Left renal pelvis (tissue), 4 donors: Measurements from ENCODE around the gene CCDC63. TPM values are rescaled to one million over a fixed set of nuclear protein-coding genes. Genes with fewer than 3 reads are reported as not detected.

ENCODE experiments used
- DNase-seq, 4 donors: peaks; one replicate each; pipeline ENCODE4 v3.0.0-alpha.2; 2013; ENCODE audit warnings: low read depth in 4 of 4, low spot score in 3 of 4
- polyA plus RNA-seq, 4 donors: library from polyadenylated mRNA; unstranded; fragments of 120-200 nt; gene quantifications; one replicate each; pipeline ENCODE4 v1.2.1, GENCODE V29; 2013; ENCODE audit not compliant: insufficient read length in 4 of 4

CCDC63 gene
- polyA plus RNA-seq, 4 donors: not detected

DNA sequence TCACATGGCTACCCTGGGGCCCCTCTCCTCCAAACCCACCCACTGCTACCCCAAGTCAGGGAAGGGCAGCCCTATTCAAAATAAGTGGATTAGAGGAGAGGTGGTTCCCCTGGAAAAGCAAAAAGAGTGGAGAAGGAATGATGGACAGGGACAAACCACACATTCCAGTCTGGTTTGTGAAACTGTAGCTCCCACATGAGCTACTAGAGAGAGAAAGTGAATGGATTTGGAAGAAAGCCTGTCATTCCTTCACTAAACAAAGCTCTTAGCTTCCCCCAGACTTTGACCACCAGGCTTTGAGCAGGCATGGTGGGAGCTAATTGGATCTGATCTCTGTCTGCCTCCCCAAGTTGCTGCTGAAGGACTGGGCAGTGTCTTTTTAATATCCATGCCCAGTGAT lies 28.0 kb downstream of the CCDC63 start:
- DNase-seq: no peak

DNA sequence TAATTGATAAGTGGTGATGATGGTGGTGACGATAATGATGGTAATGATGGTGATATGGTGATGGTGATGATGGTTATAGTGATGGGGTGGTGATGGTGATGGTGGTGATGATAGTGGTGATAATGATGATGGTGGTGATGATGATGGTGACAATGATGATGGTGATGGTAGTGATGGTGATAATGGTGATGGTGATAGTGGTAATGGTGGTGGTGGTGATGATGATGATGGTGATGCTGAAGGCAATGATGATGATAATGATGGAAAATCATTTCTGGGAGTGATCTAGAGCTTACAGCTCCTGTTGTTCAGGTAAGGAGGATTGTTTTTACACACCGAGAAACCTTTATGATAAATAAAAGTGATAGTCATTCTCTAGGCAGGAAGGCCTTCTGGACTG lies 33.9 kb downstream of the CCDC63 start:
- DNase-seq: no peak

DNA sequence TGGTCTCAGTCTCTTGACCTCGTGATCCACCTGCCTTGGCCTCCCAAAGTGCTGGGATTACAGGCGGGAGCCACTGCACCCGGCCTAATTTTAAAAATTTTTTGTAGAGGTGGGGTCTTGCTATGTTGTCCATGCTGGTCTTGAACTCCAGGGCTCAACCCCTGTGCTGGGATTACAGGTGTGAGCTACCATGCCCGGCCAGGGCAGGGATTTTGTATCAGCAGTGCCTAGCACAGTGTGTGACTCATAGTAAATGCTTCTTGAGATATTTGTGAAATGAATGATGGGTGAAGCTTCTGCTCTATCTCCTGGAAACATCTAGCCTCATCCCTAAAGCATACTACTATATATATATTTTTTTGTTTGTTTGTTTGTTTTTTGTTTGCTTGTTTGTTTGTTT lies 36.5 kb downstream of the CCDC63 start:
- DNase-seq: no peak

GRCh38 chr12:110885152-110885840 lies 38.5 kb downstream of the CCDC63 start:
- no peak for DNase-seq

DNA sequence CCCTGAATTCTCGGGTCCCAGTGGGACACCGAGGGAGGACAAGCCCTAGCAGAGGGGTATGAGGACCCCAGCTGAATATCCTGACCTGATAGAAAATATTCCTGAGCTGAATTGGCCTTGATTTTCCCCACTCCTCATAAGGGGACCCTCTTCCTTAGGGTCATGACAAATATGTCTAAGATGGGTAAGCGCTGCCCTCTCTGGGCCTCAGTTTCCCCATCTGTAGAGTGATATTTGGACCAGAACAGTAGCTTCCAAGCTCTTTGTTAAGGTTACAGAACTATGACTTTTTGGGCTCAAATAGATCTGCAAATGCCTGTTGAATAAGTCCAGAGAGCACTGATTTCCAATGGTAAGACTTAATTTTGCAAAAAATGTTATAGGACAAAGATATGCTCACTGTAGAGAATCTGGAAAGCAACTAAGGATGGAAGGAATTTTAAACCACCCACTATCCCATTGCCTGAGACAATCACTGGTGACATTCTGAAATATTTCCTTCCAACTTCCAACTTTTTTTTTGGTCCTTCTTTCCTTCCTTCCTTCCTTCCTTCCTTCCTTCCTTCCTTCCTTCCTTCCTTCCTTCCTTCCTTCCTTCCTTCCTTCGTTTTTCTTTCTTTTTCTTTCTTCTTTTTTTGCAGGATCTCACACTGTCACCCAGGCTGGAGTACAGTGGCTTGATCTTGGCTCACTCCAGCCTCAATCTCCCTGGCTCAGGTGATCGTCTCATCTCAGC lies 41.6 kb downstream of the CCDC63 start:
- no peak for DNase-seq

DNA sequence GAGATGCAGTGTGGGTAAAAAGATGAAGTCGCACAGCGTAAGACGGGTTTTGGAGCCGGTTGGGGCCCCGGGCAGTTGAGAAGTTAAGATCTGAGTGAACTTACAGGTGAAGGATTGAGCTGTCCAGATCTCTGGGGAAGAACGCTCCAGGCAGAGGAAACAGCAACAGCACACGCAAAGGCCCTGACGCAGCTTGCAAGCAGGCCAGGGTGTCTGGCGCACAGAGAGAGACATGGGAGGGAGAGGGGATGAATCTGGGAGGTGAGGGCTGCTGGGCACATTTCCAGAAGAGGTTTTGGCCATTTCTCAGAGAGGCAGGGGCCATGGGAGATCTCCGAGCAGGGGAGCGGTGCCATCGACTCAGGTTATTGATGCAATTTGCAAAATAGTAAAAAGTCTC lies 42.6 kb downstream of the CCDC63 start:
- no peak for DNase-seq

GRCh38 chr12:110893956-110894355 lies 47.2 kb downstream of the CCDC63 start:
- DNase-seq: no peak

DNA sequence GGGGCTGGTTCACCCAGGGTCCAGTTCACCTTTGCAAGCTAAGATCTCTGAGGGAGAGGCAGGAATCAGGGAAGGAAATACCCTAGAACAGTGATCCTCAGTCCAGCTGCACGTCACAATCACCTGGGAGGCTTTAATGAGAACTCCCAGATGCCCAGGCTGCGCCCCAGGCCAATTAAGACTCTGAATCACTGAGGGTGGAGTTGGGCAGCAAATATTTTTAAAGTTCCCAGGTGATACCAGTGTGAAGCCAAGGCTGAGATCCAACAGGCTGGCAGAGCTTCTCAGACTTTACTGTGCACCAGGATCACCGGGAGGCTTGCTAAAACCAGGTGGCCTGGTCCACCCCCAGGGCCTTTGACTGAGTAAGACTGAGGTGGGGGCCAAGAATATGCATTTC lies 49.8 kb downstream of the CCDC63 start:
- no peak for DNase-seq

- DNase-seq: no peak
Measured at GRCh38 chr12:110901401-110901800, 54.6 kb downstream of the CCDC63 start.

DNA sequence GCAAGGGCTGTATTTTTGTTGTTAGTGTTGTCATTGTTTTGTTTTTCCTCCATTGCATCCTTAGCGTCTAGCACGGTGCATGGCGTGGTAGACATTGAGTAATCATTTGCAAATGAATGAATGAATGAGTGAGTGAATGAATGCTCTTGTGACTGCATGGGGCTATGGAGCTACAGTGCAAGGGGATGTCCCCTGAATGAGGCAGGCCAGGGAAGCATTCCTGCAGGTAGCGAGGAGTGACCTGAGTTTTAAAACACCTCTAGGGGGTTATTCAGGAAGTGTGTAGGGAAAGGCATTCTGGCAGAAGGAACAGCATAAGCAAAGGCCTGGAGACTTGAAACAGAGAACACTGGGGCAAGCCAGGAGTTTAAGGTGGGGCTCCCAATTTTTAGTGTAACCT lies 56.7 kb downstream of the CCDC63 start:
- DNase-seq: no peak

GRCh38 chr12:110906083-110906482 lies 59.3 kb downstream of the CCDC63 start:
- no peak for DNase-seq

DNA sequence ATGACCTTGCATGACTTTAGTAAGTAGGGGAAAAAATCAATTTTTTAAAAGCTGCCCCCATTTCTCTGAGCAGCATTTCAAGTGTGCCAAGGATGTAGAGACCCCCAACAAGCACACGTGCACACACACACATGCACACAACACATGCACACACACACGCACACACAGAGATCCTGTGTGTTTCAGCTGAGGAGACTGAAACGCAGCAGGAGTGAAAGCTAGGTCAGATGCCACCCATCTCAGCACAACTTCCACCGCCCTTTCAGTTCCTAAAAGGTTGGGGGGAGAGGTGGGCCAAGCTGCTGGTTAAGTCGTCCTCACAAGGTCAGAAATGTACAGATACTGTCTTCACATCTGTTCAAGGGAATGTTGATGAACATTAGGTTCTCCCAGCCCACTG lies 59.7 kb downstream of the CCDC63 start:
- DNase-seq: no peak

- no peak for DNase-seq
Measured at GRCh38 chr12:110906985-110907384, 60.2 kb downstream of the CCDC63 start.

GRCh38 chr12:110907583-110907982 lies 60.8 kb downstream of the CCDC63 start:
- DNase-seq: no peak

- no peak for DNase-seq
Measured at GRCh38 chr12:110908377-110909152, 61.8 kb downstream of the CCDC63 start.

GRCh38 chr12:110912263-110912662 lies 65.5 kb downstream of the CCDC63 start:
- no peak for DNase-seq

DNA sequence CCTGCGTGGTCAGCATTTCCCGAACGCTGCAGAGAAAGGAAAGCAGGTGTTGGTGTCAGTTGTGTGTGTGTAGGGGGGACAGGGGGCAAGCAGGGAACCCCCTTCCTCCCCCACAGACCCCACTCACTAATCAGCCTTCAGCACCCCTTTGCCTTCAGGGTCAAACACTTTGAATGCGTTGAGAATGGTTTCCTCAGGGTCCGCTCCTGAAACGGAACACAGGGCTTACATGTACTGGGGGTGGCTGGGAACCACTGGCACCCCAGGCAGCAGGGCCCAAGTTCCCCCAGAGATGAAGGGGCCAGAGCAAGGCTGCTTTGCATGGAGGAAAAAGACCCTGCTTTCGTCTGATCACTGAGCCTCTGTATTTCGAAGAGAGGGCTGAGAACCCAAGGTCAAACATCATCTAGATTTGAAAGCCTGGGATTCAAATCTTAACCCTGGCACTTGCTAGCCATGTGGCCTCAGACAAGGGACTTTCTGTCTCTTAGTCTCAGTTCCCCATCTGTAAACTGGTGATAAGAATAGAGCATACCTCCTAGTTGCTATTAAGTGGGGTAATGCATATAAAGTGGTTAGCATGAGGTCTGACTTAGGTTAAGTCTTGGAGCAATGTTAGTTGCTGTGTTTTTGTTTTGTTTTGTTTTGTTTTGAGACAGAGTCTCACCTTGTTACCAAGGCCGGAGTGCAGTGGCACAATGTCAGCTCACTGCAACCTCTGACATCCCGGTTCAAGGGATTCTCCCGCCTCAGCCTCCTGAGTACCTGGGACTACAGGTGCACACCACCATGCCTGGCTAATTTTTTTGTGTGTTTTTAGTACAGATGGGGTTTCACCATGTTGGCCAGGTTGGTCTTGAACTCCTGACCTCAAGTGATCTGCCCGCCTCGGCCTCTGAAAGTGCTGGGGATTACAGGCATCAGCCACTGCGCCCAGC lies 66.6 kb downstream of the CCDC63 start:
- no peak for DNase-seq

DNA sequence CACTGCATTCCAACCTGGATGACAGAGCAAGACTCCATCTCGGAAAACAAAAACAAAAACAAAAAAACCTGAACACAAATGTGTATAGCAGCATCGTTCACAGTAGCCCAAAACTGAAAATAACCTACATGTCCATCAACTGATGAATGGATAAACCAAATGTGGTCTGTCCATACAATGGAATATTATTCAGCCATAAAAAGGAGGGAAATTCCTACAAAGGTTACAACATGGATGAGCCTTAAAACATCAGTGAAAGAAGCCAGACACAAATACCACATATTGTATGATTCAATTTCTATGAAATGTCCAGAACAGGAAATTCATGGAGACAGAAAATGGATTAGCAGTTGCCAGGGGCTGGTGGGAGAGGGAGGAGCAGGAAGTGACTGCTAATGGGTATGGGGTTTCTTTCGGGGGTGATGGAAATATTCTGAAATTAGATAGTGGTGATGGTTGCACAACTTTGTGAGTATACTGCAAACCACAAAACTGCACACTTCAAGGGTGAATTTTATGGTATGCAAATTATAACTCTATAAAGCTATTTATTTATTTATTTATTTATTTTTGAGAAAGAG lies 69.6 kb downstream of the CCDC63 start:
- DNase-seq: no peak

DNA sequence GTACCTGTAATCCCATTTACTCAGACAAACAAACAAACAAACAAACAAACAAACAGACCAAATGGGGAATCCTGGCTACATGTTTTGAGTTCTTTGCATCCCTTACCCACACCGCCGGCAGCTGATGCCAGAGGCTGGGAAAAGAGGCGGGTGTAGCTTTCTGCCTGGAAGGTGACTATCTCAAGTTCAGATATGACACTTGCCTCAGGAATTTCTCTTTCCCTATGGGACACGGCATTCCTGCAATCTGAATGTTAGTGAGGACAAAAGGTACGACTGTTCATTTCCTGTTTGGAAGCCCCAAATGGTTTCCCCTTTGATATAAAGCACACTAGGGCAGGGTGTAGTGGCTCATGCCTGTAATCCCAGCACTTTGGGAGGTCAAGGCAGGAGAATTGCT lies 70.7 kb downstream of the CCDC63 start:
- DNase-seq: no peak

- DNase-seq: no peak
Measured at GRCh38 chr12:110917961-110918360, 71.2 kb downstream of the CCDC63 start.
